Ascending aorta (tissue), 2 donors: Measurements from ENCODE around the gene NAXD. TPM values are rescaled to one million over a fixed set of nuclear protein-coding genes. Genes with fewer than 3 reads are reported as not detected.

Source experiments
- DNase-seq, 2 donors: peaks; one replicate each; pipeline ENCODE4 v3.0.0-alpha.2; 2019; ENCODE audit warnings: low spot score in 2 of 2
- H3K27ac ChIP-seq, 2 donors: fragments of 200-600 bp; sonication (generic); one replicate each; pipeline ENCODE4 v1.5.1; 2016 to 2017; ENCODE audit warnings: mild to moderate bottlenecking in 1 of 2
- H3K27me3 ChIP-seq: fragments of 200-600 bp; sonication (generic); one replicate; pipeline ENCODE4 v1.5.1; 2017
- H3K36me3 ChIP-seq, 2 donors: fragments of 200-600 bp; sonication (generic); one replicate each; pipeline ENCODE4 v1.5.1; 2016
- H3K4me1 ChIP-seq, 2 donors: fragments of 200-600 bp; sonication (generic); one replicate each; pipeline ENCODE4 v1.5.1; 2016 to 2017; ENCODE audit warnings: mild to moderate bottlenecking in 1 of 2
- H3K4me3 ChIP-seq, 2 donors: fragments of 200-600 bp; sonication (generic); one replicate each; pipeline ENCODE4 v1.5.1; 2016 to 2017; ENCODE audit warnings: mild to moderate bottlenecking in 1 of 2
- H3K9me3 ChIP-seq, 2 donors: fragments of 200-600 bp; sonication (generic); one replicate each; pipeline ENCODE4 v1.5.1; 2016
- intact Hi-C: fragments of 100-400 bp; cut with DNase I; formaldehyde crosslinking; loops from one replicate; pipeline ENCODE4 v1.15.1; 2023
- total RNA-seq: library from RNA; depleted of rRNA; stranded (reverse); fragments of >200 nt; gene quantifications from one replicate; pipeline ENCODE4 v1.1.0, GENCODE V29; 2016
- TF ChIP-seq, protein P1 (sequence below), 3 experiments: fragments of 200-600 bp in 2 of 3; fragments of 450-650 bp in 1 of 3; sonication (generic) in 2 of 3; IDR thresholded peaks; one replicate each; pipeline ENCODE4 v1.5.1; 2016 to 2019; ENCODE audit warnings: antibody characterized with exemption in 3 of 3, mild to moderate bottlenecking in 1 of 3, moderate library complexity in 1 of 3

Gene NAXD
- total RNA-seq, 1 donor from 2014 or later, result 1.9 TPM

DNA sequence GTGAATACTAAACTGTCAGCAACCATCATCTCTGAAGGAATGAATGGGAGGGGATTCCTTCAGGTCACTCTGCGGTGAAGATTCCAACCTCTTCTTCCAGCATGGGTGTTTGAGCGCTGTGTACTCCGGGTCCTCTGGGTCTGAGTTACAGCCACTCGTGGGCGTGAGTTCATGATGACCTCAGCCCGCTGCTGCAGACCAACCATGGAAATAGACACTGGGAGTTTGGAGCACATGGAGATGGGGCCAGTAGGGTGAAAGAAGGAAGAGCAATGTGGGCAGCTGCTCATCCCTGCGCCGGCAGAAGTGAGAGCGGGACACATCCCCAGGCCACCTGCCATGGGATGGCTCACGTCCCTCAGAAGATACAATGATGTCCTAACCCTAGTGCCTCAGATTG, 37.0 kb upstream of the NAXD start:
- TF ChIP-seq, protein P1, sequence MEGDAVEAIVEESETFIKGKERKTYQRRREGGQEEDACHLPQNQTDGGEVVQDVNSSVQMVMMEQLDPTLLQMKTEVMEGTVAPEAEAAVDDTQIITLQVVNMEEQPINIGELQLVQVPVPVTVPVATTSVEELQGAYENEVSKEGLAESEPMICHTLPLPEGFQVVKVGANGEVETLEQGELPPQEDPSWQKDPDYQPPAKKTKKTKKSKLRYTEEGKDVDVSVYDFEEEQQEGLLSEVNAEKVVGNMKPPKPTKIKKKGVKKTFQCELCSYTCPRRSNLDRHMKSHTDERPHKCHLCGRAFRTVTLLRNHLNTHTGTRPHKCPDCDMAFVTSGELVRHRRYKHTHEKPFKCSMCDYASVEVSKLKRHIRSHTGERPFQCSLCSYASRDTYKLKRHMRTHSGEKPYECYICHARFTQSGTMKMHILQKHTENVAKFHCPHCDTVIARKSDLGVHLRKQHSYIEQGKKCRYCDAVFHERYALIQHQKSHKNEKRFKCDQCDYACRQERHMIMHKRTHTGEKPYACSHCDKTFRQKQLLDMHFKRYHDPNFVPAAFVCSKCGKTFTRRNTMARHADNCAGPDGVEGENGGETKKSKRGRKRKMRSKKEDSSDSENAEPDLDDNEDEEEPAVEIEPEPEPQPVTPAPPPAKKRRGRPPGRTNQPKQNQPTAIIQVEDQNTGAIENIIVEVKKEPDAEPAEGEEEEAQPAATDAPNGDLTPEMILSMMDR (IDR thresholded peaks at IDR 0.05), result no peak
- Histone ChIP-seq H3K27me3 (no peaks in the 10 kb centered on the region), H3K4me1 (peaks cover 0 to 2% of the 10 kb centered on the region in 2 donors), H3K9me3 (no peaks in the 10 kb centered on the region), H3K27ac (no peak overlapping the region), H3K4me3 (no peak overlapping the region), H3K36me3 (no peaks in the 10 kb centered on the region)
- intact Hi-C loops, result no loop called here
- no peak for DNase-seq

DNA sequence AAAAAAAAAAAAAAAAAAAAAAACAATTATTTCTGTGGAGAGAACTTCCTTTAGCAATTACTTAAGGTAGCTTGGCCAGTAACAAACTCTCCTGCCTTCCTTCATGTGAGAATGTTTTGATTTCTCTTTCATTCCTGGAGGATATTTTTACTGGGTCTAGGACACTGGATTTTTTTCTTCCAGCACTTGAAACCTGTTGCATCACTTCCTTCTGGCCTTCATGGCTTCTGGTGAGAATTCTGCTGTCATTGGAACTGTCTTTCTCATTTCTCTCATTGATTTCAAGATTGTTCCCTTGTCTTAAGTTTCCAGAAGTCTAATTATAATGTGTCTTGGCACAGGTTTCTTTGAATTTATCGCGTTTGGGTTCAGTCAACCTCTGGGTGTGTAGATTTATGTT, 34.5 kb upstream of the NAXD start:
- TF ChIP-seq, protein P1 (IDR thresholded peaks at IDR 0.05), result no peak
- Histone ChIP-seq H3K27ac (no peak overlapping the region), H3K4me1 (no peaks in the 10 kb centered on the region), H3K36me3 (no peaks in the 10 kb centered on the region), H3K9me3 (no peaks in the 10 kb centered on the region), H3K27me3 (no peaks in the 10 kb centered on the region), H3K4me3 (no peak overlapping the region)
- intact Hi-C loops, result no loop called here
- DNase-seq, result no peak

DNA sequence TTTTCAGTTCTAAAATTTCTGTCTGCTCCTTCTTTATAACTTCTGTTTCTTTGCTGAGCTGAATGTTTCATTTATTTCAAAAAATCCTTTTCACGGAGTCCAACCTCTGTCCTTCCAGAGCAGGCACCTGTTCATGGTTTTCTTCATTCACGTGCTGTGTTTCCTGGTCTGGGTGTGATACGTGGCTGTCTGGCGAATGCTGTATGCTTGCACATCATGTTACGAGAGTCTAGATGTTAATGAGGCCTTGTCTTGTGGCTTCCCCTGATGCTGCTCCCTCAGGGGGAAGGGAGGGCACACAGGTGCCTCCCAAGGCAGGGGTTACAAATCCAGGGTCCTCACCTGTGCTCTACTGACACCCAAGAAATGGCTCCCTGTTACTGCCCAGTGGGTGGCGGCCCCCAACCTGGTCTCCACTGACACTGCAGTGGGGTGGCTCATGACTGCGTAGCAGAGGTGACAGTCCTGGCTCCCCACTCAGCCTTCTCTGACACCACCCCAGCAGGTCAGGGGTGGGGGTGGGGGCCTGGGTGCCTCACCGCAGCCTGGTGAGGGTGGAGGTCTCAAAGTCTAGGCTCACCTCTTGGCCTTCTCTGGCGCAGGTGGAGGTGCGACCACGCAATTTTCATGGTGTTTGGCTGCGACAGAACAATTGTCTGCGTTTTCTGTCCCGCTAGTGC, 33.7 kb upstream of the NAXD start:
- Histone ChIP-seq H3K27ac (no peak overlapping the region), H3K4me1 (no peaks in the 10 kb centered on the region), H3K4me3 (no peak overlapping the region), H3K36me3 (no peaks in the 10 kb centered on the region), H3K9me3 (no peaks in the 10 kb centered on the region), H3K27me3 (no peaks in the 10 kb centered on the region)
- DNase-seq, result no peak
- TF ChIP-seq, protein P1 (IDR thresholded peaks at IDR 0.05), result no peak
- intact Hi-C loops, result no loop called here

DNA sequence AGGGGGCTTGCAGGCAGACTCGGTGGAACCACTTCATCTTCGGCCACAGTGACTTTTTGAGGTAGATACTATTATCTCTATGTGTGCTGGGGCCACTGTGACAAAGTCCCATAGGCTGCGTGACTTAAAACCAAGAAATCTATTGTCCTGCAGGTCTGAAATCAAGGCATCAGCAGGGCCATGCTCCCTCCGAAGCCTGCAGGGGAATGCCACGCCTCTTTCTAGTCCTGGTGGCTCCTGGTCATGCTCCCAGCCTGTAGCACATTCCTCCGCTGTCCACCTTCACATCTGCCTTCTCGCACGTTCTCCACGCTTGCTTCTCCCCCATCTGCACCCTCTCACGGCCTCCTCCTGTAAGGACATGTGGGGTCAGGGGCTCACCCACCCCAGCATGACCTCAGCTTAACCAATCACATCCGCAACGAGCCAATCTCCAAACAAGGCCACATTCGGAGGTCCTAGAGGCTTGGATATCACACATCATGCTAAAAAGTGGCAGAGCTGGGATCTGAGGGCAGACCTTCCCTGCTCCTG, 32.9 kb upstream of the NAXD start:
- Histone ChIP-seq H3K27me3 (no peaks in the 10 kb centered on the region), H3K4me3 (no peak overlapping the region), H3K27ac (no peak overlapping the region), H3K9me3 (no peaks in the 10 kb centered on the region), H3K36me3 (no peaks in the 10 kb centered on the region), H3K4me1 (no peaks in the 10 kb centered on the region)
- TF ChIP-seq, protein P1 (IDR thresholded peaks at IDR 0.05), result no peak
- intact Hi-C loops, result no loop called here
- no peak for DNase-seq

DNA sequence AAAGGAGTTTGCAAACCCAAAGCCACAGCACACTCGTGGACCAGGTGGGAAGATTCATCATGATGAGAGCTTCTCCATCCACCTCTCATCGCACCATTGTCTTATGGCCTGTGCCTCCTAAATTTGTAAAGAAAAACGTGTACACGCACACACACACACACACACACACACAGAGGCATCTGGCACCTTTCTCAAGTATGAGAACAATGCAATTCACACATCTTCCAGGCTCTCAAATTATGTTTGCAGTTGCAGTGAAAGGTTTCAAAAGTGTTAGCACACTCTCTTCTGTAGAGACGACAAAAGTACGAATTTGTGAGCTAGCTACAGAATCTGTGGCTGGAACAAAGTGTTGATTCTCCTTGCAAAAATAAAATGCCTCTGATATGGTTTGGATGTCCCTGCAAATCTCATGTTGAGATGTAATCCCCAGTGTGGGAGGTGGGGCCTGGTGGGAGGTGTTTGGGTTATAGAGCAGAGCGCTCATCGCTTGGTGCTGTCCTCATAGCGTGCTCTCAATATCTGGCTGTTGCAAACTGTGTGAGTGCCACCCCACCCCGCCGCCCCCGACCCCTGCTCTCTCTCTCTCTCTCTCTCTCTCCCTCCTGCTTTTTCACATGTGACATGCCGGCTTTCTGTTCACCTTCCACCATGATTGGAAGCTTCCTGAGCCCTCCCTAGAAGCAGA, 32.0 kb upstream of the NAXD start:
- Histone ChIP-seq H3K27ac (no peak overlapping the region), H3K27me3 (no peaks in the 10 kb centered on the region), H3K36me3 (no peaks in the 10 kb centered on the region), H3K9me3 (no peaks in the 10 kb centered on the region), H3K4me1 (no peaks in the 10 kb centered on the region), H3K4me3 (no peak overlapping the region)
- no peak for DNase-seq
- TF ChIP-seq, protein P1 (IDR thresholded peaks at IDR 0.05), result no peak
- intact Hi-C loops, result no loop called here
